NCI-H1092 treated with DMSO at 0.1 percent for 48 hours (cell line): Measurements from ENCODE around the gene SHC3.
"Not testable (repeated sequence)": the region's sequence is repeated elsewhere in the genome, so short reads cannot be mapped to it uniquely, and the experiment has no call there.

Experiments
- DNase-seq: peaks from one replicate; lab custom pipeline; 2025; lab: John Stamatoyannopoulos, UW

Gene SHC3, protein sequence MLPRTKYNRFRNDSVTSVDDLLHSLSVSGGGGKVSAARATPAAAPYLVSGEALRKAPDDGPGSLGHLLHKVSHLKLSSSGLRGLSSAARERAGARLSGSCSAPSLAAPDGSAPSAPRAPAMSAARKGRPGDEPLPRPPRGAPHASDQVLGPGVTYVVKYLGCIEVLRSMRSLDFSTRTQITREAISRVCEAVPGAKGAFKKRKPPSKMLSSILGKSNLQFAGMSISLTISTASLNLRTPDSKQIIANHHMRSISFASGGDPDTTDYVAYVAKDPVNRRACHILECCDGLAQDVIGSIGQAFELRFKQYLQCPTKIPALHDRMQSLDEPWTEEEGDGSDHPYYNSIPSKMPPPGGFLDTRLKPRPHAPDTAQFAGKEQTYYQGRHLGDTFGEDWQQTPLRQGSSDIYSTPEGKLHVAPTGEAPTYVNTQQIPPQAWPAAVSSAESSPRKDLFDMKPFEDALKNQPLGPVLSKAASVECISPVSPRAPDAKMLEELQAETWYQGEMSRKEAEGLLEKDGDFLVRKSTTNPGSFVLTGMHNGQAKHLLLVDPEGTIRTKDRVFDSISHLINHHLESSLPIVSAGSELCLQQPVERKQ

GRCh38 chr9:89177944-89178829 is at the start of gene SHC3:
Gene SHC3, minus strand, starts transcription at chr9:89178818. Its CDS starts 358 bp downstream, at chr9:89178460.
- DNase-seq, result no peak

GRCh38 chr9:89225991-89226471 is 47.4 kb upstream of the SHC3 start:
- DNase-seq, result no peak

DNA sequence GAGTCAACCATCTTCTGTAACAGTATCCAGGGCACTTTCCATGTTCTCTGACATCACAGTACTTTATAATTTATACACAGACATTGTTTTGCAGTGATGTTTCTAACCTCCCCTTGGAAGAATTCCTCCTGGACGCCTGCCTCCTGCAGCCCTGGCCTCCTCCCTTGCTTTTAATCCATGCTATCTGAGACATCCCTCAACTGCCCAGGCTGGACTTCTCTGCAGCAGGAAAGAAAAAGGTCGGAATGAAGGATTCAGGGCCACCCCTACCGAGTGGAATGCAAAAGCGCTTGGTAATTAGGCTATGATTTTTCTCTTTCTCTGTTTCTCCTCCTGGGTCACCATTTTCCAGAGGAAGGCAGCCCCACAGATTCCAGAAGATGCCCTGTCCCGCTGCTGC is 47.0 kb upstream of the SHC3 start:
- DNase-seq, result no peak

DNA sequence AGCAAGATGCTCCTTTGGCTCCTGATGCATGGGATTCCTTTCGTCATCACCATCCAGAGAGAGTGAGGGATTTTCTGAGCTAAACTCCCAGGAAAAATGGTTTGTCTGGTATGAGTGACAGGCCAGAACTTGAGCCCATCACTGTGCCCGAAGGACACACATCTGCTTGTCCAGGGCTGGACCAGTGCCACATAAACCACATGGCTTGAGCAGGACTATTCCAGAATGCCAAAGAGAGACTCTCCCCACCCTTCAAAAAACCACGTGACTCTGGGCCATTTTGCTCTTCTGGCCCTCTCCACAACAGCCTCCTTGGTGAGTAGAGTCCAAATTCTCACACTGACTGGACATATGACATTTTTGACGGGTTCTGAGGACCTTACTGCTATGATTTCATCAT is 46.4 kb upstream of the SHC3 start:
- no peak for DNase-seq

DNA sequence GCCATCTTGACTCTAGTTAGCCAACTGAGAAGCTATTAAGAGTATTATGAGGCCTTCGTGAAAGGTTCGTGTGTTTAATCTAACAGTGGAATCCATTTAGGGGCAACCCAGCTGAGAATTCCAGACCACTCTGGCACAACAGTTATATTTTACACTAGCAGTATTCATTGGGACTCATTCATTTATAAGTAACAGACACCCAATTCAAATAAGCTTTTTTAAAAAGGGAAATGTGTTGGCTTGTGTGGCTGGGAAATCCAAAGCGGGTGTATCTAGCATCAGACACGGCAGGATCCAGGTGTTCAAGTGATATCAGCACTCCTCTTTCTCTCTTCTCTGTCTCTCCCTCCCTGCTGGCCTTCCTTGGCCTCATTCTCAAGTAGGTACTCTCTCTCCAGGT is 46.0 kb upstream of the SHC3 start:
- no peak for DNase-seq

- DNase-seq, result no peak
Observed at GRCh38 chr9:89223396-89223977, 44.9 kb upstream of the SHC3 start.

DNA sequence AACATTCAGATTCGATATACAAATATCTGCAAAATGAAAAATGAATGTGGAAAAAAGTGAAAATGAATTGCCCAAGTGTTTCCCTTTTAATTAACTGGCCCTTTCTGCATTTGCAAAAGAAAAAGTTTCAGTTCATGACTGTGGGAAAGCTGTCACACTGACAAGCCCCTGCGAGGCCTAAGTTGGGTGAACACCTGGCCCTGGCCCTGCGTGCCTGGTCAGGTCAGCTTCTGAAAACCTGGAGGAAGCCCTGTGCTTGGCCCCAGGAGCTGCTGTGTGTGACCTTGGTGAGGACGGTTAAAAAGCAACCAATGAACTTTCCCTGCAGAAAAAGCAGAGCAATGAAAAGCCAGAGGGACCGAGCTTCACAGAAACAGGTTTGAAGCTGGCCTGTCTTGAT is 41.0 kb upstream of the SHC3 start:
- no peak for DNase-seq

DNA sequence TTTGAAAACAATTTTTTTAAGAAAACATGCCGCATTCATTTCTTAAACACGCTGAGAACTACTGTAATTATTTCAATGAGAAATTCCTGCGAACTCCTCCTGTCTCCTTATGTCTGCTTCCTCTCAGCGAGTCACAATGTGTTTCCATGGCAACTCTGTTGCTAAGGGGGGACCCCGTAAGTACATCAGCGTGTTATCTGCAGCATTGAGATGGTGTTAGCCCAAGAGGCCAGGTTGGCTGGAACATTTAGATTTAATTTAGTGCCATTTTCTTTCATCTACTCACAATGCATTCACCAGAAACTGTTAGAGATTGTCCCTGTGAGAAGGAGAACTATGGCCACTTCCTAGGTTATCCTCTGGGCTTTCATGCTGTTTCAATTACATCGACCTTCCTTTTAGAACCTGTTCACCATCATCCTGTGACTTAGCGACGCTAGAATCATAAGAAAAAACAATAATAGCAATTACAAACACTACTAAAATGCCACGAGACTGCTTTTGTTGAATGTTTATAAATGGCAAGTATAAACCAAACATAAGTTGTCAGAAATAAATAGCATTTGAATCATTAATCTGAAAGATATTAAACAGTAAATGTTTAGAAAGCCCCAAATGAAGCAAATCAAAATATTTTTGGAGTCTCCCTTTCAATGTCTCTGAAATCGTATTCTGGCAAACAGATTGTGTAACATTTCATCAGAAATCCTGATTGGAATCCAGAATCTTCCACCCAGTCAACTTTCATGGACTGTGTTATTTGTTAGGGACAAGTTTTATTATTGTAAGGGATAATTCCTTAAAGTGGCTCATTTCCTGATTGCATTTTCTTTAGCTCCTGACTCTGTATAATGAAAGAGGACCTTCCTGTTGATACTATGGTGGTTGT is 39.7 kb upstream of the SHC3 start:
- no peak for DNase-seq

DNA sequence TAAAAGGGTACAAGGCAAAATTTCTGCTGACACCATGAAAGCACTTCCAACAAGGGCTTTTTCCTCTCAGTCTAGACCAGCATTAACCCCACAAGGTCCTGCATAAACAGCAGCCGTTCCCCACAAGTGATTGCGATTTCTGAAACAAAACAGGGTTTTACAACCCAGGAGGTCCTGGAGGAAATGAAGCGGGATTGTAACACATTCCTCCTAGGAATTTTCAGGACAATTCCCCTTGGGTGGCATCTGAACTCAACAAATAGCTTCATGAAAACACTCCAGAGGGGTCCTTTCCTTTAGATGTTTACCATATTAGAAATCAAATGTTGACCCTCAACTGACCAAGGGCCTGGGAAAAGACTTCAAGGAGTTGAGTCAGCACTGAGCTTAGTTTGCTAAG is 36.7 kb upstream of the SHC3 start:
- DNase-seq, result no peak

- DNase-seq, result no peak
Observed at GRCh38 chr9:89213396-89213880, 34.8 kb upstream of the SHC3 start.

GRCh38 chr9:89212171-89212570 is 33.6 kb upstream of the SHC3 start:
- no peak for DNase-seq

GRCh38 chr9:89209311-89209710 is 30.7 kb upstream of the SHC3 start:
- DNase-seq, result not testable (repeated sequence)

DNA sequence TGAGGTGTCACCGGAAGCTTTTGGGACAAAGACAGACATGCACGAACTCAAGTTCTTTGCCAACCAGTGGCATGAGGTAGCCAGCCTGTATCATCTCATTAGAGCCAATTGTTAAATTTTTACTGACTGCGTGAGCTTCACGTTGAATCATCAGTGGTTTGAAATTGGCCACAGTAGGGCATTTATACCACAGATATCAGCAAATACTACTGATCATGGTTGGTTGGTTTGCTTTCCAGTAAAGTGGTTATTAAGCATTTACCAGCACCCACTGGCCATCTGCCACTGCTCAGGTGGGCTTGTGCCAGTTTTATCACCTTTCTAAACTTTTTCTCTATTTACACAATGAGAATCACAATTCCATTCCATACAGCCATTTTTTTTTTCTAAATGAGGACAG is 28.4 kb upstream of the SHC3 start:
- DNase-seq, result no peak

- no peak for DNase-seq
Observed at GRCh38 chr9:89204801-89205200, 26.2 kb upstream of the SHC3 start.

GRCh38 chr9:89195131-89195797 is 16.6 kb upstream of the SHC3 start:
- DNase-seq, result no peak

DNA sequence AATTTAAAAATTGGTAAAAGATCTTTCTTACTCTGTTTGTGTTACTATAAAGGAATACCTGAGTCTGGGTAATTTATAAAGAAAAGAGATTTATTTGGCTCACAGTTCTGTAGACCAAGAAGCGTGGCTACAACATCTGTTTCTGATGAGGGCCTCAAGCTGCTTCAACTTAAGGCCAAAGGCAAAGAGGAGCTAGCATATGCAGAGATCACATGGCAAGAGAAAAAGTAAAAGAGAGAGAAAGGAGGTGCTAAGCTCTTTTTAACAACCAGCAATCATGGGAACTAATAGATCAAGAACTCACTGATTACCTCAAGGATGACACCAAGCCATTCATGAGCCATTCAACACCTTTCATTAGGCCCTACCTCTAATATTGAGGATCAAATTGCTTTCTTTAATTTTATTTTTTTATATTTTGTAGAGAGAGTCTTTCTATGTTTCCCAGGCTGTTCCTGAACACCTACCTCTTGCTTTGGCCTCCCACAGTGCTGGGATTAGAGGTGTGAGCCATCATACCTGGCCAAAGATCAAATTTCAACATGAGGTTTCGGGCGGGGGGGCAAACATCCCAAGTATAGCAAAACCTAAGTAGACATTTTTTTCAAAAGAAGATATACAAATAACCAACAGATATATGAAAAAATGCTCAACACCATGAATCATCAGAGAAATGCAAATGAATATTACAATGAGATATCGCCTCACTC is 16.0 kb upstream of the SHC3 start:
- no peak for DNase-seq

- DNase-seq, result no peak
Observed at GRCh38 chr9:89191004-89191403, 12.4 kb upstream of the SHC3 start.

GRCh38 chr9:89189215-89189614 is 10.6 kb upstream of the SHC3 start:
- DNase-seq, result no peak

DNA sequence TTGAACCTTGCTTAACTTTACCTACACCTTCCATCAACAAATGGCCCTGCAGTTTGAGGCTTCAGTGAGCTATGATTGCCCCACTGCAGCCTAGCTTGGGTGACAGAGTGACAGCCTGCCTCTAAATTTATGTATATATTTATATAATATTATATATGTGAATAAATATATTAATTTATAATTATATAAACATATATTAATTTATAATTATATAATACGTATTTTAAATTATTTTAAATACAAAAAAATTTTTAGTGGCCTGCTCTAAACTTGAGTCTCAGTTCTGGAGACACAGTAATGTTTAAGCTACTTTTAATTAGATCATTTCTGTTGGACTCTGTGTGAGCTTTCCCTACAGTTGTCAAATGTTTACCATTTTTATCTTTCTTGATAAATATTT is 9.3 kb upstream of the SHC3 start:
- DNase-seq, result no peak

DNA sequence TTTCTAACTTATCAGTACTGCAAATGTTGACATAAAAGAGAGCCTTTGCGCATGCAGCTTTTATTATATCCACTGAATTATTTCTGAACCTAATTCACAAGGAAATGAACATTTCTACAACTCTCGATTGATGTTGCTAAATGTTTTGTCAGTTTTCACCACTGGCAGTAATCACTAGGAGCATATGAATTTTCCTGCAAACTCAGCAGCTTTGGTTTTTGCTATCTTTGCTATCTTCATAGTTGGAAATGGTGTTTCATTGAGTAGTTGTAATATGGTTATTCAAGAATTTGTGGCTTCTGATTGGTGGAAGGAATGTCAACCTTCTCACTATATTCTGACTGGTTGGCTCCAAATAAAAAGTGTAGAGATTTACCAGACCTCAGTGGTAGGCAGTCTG is 8.9 kb upstream of the SHC3 start:
- no peak for DNase-seq
